Activated naive CD8-positive, alpha-beta T cell treated with anti-CD3 and anti-CD28 coated beads, Interleukin-2, amount 10 ng/mL, durations not matched to agents 7 days and 5 days (primary cell): ENCODE data around the gene GRK5. TPM values are rescaled to one million over a fixed set of nuclear protein-coding genes. Genes with fewer than 3 reads are reported as not detected.

Experiments
- ATAC-seq: fragments of 150-1000 bp; cut with Tn5 transposase; one replicate; pipeline ENCODE4 v1.10.0; 2021; ENCODE audit warnings: low read depth, moderate library complexity
- POLR2A ChIA-PET: fragments of 350-600 bp; sonication (Branson Sonifier 250); formaldehyde crosslinking; loops from one replicate; lab custom pipeline; 2021; ENCODE audit warnings: antibody characterized with exemption; lab: Charles Lee
- DNase-seq: peaks from one replicate; pipeline ENCODE4 v3.0.0; 2021
- H3K27ac Mint-ChIP-seq: one replicate; pipeline ENCODE4 v1.8.0; 2022; ENCODE audit warnings: mild to moderate bottlenecking, mixed read lengths
- H3K27me3 Mint-ChIP-seq: one replicate; pipeline ENCODE4 v1.8.0; 2022; ENCODE audit warnings: mild to moderate bottlenecking, moderate library complexity, mixed read lengths
- H3K36me3 Mint-ChIP-seq: one replicate; pipeline ENCODE4 v1.8.0; 2021; ENCODE audit warnings: mild to moderate bottlenecking, mixed read lengths
- H3K4me1 Mint-ChIP-seq: one replicate; pipeline ENCODE4 v1.8.0; 2021; ENCODE audit warnings: mixed read lengths
- H3K4me3 Mint-ChIP-seq: one replicate; pipeline ENCODE4 v1.8.0; 2022; ENCODE audit warnings: mild to moderate bottlenecking, moderate library complexity, mixed read lengths
- H3K9me3 Mint-ChIP-seq: one replicate; pipeline ENCODE4 v1.8.0; 2021; ENCODE audit warnings: mixed read lengths
- total RNA-seq, 2 experiments: library from RNA; stranded (reverse); gene quantifications; one replicate each; pipeline ENCODE4 v1.2.3, GENCODE V29; 2021

The GRK5 gene
- total RNA-seq, 2 experiments from 2014 or later: 19.6 to 21.8 TPM

- Mint-ChIP-seq H3K27ac (no peak overlapping the region), H3K4me1 (peaks cover 9% of the 10 kb centered on the region), H3K27me3 (peaks cover 7% of the 10 kb centered on the region), H3K36me3 (no peaks in the 10 kb centered on the region), H3K4me3 (no peak overlapping the region), H3K9me3 (peaks cover 5% of the 10 kb centered on the region)
- DNase-seq: no peak
- POLR2A ChIA-PET: no interaction called here
- ATAC-seq: no peak
Observed at GRCh38 chr10:119468542-119469324, 261.4 kb downstream of the GRK5 start.

- Mint-ChIP-seq H3K9me3 (peaks cover 7% of the 10 kb centered on the region), H3K4me1 (peaks cover 9% of the 10 kb centered on the region), H3K27ac (no peak overlapping the region), H3K27me3 (peaks cover 7% of the 10 kb centered on the region), H3K36me3 (peaks cover 2% of the 10 kb centered on the region), H3K4me3 (no peak overlapping the region)
- ATAC-seq (no peak), DNase-seq (no peak)
- POLR2A ChIA-PET: no interaction called here
Observed at GRCh38 chr10:119469325-119469707, 261.9 kb downstream of the GRK5 start.

- no peak overlapping the region for H3K27ac Mint-ChIP-seq
- no peak overlapping the region for H3K4me3 Mint-ChIP-seq
- POLR2A ChIA-PET: no interaction called here
- H3K27me3 Mint-ChIP-seq: peaks cover 4% of the 10 kb centered on the region
- peaks cover 7% of the 10 kb centered on the region for H3K9me3 Mint-ChIP-seq
- H3K4me1 Mint-ChIP-seq: peaks cover 9% of the 10 kb centered on the region
- H3K36me3 Mint-ChIP-seq: peaks cover 2% of the 10 kb centered on the region
- DNase-seq (no peak), ATAC-seq (no peak)
Observed at GRCh38 chr10:119469846-119470245, 262.5 kb downstream of the GRK5 start.

GRCh38 chr10:119470920-119471702, 263.7 kb downstream of the GRK5 start:
- H3K4me1 Mint-ChIP-seq: peaks cover 6% of the 10 kb centered on the region
- H3K27ac Mint-ChIP-seq: no peak overlapping the region
- POLR2A ChIA-PET: no interaction called here
- ATAC-seq (no peak), DNase-seq (no peak)
- no peak overlapping the region for H3K4me3 Mint-ChIP-seq
- peaks cover 2% of the 10 kb centered on the region for H3K36me3 Mint-ChIP-seq
- peaks cover 4% of the 10 kb centered on the region for H3K27me3 Mint-ChIP-seq
- H3K9me3 Mint-ChIP-seq: peaks cover 2% of the 10 kb centered on the region

GRCh38 chr10:119473771-119474170, 266.4 kb downstream of the GRK5 start:
- H3K27ac Mint-ChIP-seq: no peak overlapping the region
- POLR2A ChIA-PET: no interaction called here
- ATAC-seq: no peak
- no peak for DNase-seq
- peaks cover 17% of the 10 kb centered on the region for H3K4me1 Mint-ChIP-seq
- H3K36me3 Mint-ChIP-seq: peaks cover 2% of the 10 kb centered on the region
- peaks cover 2% of the 10 kb centered on the region for H3K9me3 Mint-ChIP-seq
- peaks cover 6% of the 10 kb centered on the region for H3K27me3 Mint-ChIP-seq
- H3K4me3 Mint-ChIP-seq: no peak overlapping the region

- DNase-seq: no peak
- no peak for ATAC-seq
- H3K27me3 Mint-ChIP-seq: peaks cover 6% of the 10 kb centered on the region
- H3K4me3 Mint-ChIP-seq: no peak overlapping the region
- peaks cover 2% of the 10 kb centered on the region for H3K36me3 Mint-ChIP-seq
- POLR2A ChIA-PET: no interaction called here
- peaks cover 23% of the 10 kb centered on the region for H3K4me1 Mint-ChIP-seq
- peaks cover 2% of the 10 kb centered on the region for H3K9me3 Mint-ChIP-seq
- no peak overlapping the region for H3K27ac Mint-ChIP-seq
Observed at GRCh38 chr10:119474606-119475005, 267.2 kb downstream of the GRK5 start.

GRCh38 chr10:119477444-119477843, 270.1 kb downstream of the GRK5 start:
- DNase-seq (no peak), ATAC-seq (no peak)
- peaks cover 2% of the 10 kb centered on the region for H3K9me3 Mint-ChIP-seq
- peaks cover 24% of the 10 kb centered on the region for H3K4me1 Mint-ChIP-seq
- POLR2A ChIA-PET: no interaction called here
- peaks cover 6% of the 10 kb centered on the region for H3K27me3 Mint-ChIP-seq
- H3K36me3 Mint-ChIP-seq: peaks cover 2% of the 10 kb centered on the region
- H3K27ac Mint-ChIP-seq: no peak overlapping the region
- H3K4me3 Mint-ChIP-seq: no peak overlapping the region

- DNase-seq (no peak), ATAC-seq (peak; percentile 93)
- H3K9me3 Mint-ChIP-seq: peaks cover 2% of the 10 kb centered on the region
- POLR2A ChIA-PET: interaction anchor here (0.7 to 1.4 kb wide), 3 partner anchors 11 to 63 kb away, joined by 3 to 9 read pairs (median 5); no protein-coding TSS in a partner anchor
- peak overlapping the region; percentile 65 for H3K27ac Mint-ChIP-seq
- H3K4me1 Mint-ChIP-seq: peaks cover 24% of the 10 kb centered on the region
- H3K36me3 Mint-ChIP-seq: peaks cover 2% of the 10 kb centered on the region
- H3K4me3 Mint-ChIP-seq: peak overlapping the region; percentile 49
- peaks cover 6% of the 10 kb centered on the region for H3K27me3 Mint-ChIP-seq
Observed at GRCh38 chr10:119478111-119478802, 270.9 kb downstream of the GRK5 start.

- POLR2A ChIA-PET: interaction anchor here (0.7 to 1.4 kb wide), 3 partner anchors 11 to 62 kb away, joined by 3 to 9 read pairs (median 5); no protein-coding TSS in a partner anchor
- no peak for DNase-seq
- Mint-ChIP-seq H3K9me3 (peaks cover 1% of the 10 kb centered on the region), H3K27me3 (peaks cover 6% of the 10 kb centered on the region), H3K27ac (peak overlapping the region; percentile 65), H3K4me3 (peak overlapping the region; percentile 49), H3K4me1 (peaks cover 24% of the 10 kb centered on the region), H3K36me3 (peaks cover 1% of the 10 kb centered on the region)
- ATAC-seq: peak; percentile 23
Observed at GRCh38 chr10:119478811-119479341, 271.5 kb downstream of the GRK5 start.

- no peak for DNase-seq
- H3K27ac Mint-ChIP-seq: no peak overlapping the region
- no peaks in the 10 kb centered on the region for H3K36me3 Mint-ChIP-seq
- POLR2A ChIA-PET: interaction anchor here (1.2 to 1.4 kb wide), 2 partner anchors 10 to 35 kb away, joined by 3 to 5 read pairs; no protein-coding TSS in a partner anchor
- H3K4me1 Mint-ChIP-seq: peaks cover 24% of the 10 kb centered on the region
- H3K9me3 Mint-ChIP-seq: no peaks in the 10 kb centered on the region
- ATAC-seq: no peak
- H3K4me3 Mint-ChIP-seq: no peak overlapping the region
- peaks cover 6% of the 10 kb centered on the region for H3K27me3 Mint-ChIP-seq
Observed at GRCh38 chr10:119479532-119479931, 272.2 kb downstream of the GRK5 start.

- DNase-seq (no peak), ATAC-seq (no peak)
- POLR2A ChIA-PET: interaction anchor here (0.7 to 1.0 kb wide), 3 partner anchors 13 to 349 kb away, joined by 4 to 5 read pairs (median 4); no protein-coding TSS in a partner anchor
- Mint-ChIP-seq H3K4me3 (no peak overlapping the region), H3K36me3 (no peaks in the 10 kb centered on the region), H3K4me1 (peaks cover 24% of the 10 kb centered on the region), H3K27ac (no peak overlapping the region), H3K27me3 (peaks cover 6% of the 10 kb centered on the region), H3K9me3 (no peaks in the 10 kb centered on the region)
Observed at GRCh38 chr10:119480667-119481066, 273.3 kb downstream of the GRK5 start.

- Mint-ChIP-seq H3K4me1 (peaks cover 24% of the 10 kb centered on the region), H3K4me3 (no peak overlapping the region), H3K27me3 (no peaks in the 10 kb centered on the region), H3K27ac (no peak overlapping the region), H3K36me3 (no peaks in the 10 kb centered on the region), H3K9me3 (no peaks in the 10 kb centered on the region)
- DNase-seq (no peak), ATAC-seq (no peak)
- POLR2A ChIA-PET: no interaction called here
Observed at GRCh38 chr10:119481781-119482426, 274.5 kb downstream of the GRK5 start.
